ENCODE data around the gene CRYGN. TPM values are rescaled to one million over a fixed set of nuclear protein-coding genes. Genes with fewer than 3 reads are reported as not detected.

Gene CRYGN
- total RNA-seq, 4 donors from 2014 or later = not detected

DNA sequence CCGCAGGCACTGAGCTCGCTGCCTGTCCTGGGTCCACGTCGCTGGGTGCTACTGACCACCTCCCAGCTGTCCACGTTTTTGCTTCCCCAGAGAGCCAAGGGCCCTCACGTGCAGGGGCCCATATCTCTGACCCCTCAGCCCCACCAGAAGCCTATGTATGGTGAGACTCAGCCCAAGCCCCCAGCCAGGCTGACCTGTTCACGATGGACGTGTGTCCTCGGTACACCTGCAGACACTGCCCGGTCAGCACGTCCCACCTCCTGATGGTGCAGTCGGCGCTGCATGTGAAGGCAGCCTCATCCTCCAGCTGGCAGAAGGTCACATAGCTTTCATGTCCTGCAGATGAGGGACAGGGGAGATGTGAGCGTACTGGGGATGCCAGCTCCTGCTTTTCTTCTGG is 40.0 kb downstream of the CRYGN start:
- H3K4me1 ChIP-seq = peaks cover 11% of the 10 kb centered on the region
- H3K4me3 ChIP-seq = peak overlapping the region; percentile 3

DNA sequence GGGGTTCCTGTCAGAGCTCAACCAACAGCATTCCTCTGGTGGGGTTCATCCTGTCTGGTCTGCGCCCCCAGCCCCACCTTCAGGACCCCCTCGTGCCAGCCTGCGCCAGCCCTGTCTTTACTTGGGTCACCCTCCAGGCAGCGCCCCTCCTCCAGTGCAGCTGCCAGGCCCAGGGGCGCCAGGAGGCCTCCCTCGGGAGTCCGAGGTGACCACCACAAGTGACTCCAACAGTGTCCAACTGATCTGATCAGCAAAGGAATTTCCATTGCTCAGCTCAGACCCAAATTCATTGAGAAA is 40.7 kb downstream of the CRYGN start:
- no peak for DNase-seq (ENCODE audit: low spot score in 2 of 2)
- TF ChIP-seq POLR2A (IDR thresholded peaks at IDR 0.05) (no peak), EP300 (IDR thresholded peaks at IDR 0.05) (no peak), POLR2AphosphoS5 (IDR thresholded peaks at IDR 0.05) (no peak)
- TF ChIP-seq, protein P1, sequence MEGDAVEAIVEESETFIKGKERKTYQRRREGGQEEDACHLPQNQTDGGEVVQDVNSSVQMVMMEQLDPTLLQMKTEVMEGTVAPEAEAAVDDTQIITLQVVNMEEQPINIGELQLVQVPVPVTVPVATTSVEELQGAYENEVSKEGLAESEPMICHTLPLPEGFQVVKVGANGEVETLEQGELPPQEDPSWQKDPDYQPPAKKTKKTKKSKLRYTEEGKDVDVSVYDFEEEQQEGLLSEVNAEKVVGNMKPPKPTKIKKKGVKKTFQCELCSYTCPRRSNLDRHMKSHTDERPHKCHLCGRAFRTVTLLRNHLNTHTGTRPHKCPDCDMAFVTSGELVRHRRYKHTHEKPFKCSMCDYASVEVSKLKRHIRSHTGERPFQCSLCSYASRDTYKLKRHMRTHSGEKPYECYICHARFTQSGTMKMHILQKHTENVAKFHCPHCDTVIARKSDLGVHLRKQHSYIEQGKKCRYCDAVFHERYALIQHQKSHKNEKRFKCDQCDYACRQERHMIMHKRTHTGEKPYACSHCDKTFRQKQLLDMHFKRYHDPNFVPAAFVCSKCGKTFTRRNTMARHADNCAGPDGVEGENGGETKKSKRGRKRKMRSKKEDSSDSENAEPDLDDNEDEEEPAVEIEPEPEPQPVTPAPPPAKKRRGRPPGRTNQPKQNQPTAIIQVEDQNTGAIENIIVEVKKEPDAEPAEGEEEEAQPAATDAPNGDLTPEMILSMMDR (IDR thresholded peaks at IDR 0.05) = no peak
- Histone ChIP-seq H3K4me3 (no peak overlapping the region), H3K36me3 (no peaks in the 10 kb centered on the region), H3K9me3 (no peaks in the 10 kb centered on the region), H3K4me1 (peaks cover 8% of the 10 kb centered on the region), H3K27me3 (peaks cover 3% of the 10 kb centered on the region), H3K27ac (no peak overlapping the region)
- WGBS = 84% methylated on average over 7 of the region's 7 CpGs

More for the DNA sequence above, 40.0 kb downstream of the CRYGN start:
- no peaks in the 10 kb centered on the region for H3K36me3 ChIP-seq
- no peaks in the 10 kb centered on the region for H3K9me3 ChIP-seq
- H3K27me3 ChIP-seq = no peaks in the 10 kb centered on the region
- WGBS = 79% methylated on average over 13 of the region's 14 CpGs
- DNase-seq (ENCODE audit: low spot score in 2 of 2) = peak in 1 of 2 donors; percentile 44
- no peak for TF ChIP-seq POLR2A (IDR thresholded peaks at IDR 0.05)
- no peak for TF ChIP-seq POLR2AphosphoS5 (IDR thresholded peaks at IDR 0.05)
- no peak for TF ChIP-seq EP300 (IDR thresholded peaks at IDR 0.05)
- TF ChIP-seq, protein P1 (IDR thresholded peaks at IDR 0.05) = no peak
- H3K27ac ChIP-seq = no peak overlapping the region

DNA sequence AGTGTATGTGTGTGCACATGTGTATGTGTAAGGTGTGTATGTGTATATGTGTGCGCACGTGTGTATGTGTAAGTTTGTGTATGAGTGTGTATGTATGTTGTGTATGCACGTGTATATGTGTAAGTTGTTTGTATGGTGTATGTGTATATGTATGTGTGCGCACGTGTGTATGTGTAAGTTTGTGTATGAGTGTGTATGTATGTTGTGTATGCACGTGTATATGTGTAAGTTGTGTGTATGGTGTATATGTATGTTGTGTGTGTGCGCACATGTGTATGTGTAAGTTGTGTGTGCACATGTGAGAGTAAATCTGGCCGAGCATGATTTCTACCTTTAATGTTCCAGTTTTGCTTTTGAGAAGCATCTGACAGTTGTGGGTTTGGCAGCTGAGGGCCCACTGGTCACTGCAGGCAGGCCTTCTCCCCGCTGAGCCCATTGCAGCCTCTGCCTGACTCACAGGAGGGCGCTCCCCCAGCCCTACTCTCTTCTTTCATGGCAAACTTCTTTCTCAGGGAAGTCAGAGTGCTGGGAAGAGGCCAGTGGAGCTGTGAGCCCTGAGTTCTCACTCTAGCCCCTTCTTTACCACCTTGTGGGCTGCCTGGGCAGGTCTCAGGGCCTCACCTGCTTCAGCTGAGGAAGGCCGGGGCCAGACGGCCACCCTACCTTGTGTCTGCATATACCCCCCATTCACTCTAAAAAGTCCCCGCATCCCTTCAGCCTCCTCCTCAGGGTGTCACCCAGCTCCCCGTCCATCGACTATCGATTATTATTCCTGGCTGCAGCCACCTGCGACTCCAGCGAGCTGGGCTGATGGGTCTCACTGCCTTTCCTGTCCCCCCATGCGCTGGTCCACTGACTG is 41.3 kb downstream of the CRYGN start:
- 91% methylated on average over 19 of the region's 19 CpGs for WGBS
- H3K27ac ChIP-seq = no peak overlapping the region
- TF ChIP-seq POLR2AphosphoS5 (IDR thresholded peaks at IDR 0.05) (no peak), EP300 (IDR thresholded peaks at IDR 0.05) (no peak), POLR2A (IDR thresholded peaks at IDR 0.05) (no peak)
- TF ChIP-seq, protein P1 (IDR thresholded peaks at IDR 0.05) = no peak

DNA sequence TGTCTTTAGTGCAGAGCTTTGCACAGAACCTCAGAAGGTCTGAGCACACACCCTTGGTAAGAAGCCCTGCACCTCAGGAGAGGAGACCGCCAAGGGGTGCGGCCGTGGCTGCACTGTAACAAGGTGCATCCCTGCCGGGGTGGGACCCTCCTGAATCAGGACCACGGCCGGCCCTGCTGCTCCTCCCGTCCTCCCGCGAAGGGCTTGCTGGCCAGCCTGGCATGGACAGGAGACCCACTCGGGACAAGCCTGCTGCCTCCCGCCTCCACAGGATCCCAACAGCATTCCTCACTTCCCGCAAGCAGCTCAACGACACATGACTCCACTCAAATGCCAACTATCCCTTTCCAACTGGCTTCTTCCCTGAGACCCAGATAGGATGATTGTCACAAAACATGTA is 42.9 kb downstream of the CRYGN start:
- Histone ChIP-seq H3K4me3 (no peak overlapping the region), H3K9me3 (no peaks in the 10 kb centered on the region), H3K27me3 (peaks cover 11% of the 10 kb centered on the region), H3K4me1 (no peaks in the 10 kb centered on the region), H3K27ac (no peak overlapping the region), H3K36me3 (no peaks in the 10 kb centered on the region)
- no peak for TF ChIP-seq EP300 (IDR thresholded peaks at IDR 0.05)
- TF ChIP-seq POLR2A (IDR thresholded peaks at IDR 0.05) = no peak
- TF ChIP-seq, protein P1 (IDR thresholded peaks at IDR 0.05) = no peak
- TF ChIP-seq POLR2AphosphoS5 (IDR thresholded peaks at IDR 0.05) = no peak
- DNase-seq (ENCODE audit: low spot score in 2 of 2) = peak in 1 of 2 donors; percentile 10
- WGBS = 85% methylated on average over 13 of the region's 13 CpGs

More for the DNA sequence above, 41.3 kb downstream of the CRYGN start:
- no peaks in the 10 kb centered on the region for H3K9me3 ChIP-seq
- peaks cover 6% of the 10 kb centered on the region for H3K27me3 ChIP-seq
- H3K4me3 ChIP-seq = no peak overlapping the region
- no peaks in the 10 kb centered on the region for H3K36me3 ChIP-seq
- H3K4me1 ChIP-seq = peaks cover 2% of the 10 kb centered on the region
- peak in 1 of 2 donors; percentile 51 for DNase-seq (ENCODE audit: low spot score in 2 of 2)

DNA sequence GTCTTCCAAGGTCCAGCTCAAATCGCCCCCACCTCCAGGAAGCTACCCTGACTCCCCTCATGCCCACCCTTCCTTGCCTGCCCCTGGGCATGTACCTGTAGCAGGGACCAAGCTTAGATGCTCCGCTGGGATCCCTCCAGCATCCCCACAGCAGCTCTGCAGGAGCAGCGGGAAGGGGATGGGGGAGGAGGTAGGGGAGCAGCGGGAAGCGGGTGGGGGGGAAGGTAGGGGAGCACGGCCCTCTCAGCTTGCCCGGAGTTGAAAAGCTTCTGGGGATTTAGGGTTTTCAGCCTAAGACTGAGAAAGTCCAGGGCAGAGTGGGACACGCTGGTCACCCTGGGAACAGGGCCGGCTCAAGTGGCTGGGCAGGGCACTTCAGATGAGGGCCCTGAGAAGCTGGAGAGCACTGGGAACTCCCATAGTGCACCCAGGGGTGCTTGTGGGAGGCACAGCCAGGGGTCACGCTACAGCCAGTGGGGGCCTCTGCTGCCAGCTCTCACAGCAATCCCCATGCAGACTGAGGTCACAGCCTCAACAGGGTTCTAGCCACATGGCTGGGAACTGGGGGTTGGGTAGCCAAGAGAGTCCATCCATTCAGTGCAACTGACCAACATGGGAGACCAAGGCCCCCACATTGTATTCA is 43.5 kb downstream of the CRYGN start:
- Histone ChIP-seq H3K27ac (no peak overlapping the region), H3K4me1 (no peaks in the 10 kb centered on the region), H3K27me3 (peaks cover 11% of the 10 kb centered on the region), H3K9me3 (no peaks in the 10 kb centered on the region), H3K36me3 (no peaks in the 10 kb centered on the region), H3K4me3 (no peak overlapping the region)
- no peak for DNase-seq (ENCODE audit: low spot score in 2 of 2)
- WGBS = 93% methylated on average over 9 of the region's 10 CpGs
- no peak for TF ChIP-seq POLR2A (IDR thresholded peaks at IDR 0.05)
- TF ChIP-seq, protein P1 (IDR thresholded peaks at IDR 0.05) = no peak
- no peak for TF ChIP-seq EP300 (IDR thresholded peaks at IDR 0.05)
- TF ChIP-seq POLR2AphosphoS5 (IDR thresholded peaks at IDR 0.05) = no peak
